Measurements from ENCODE around the gene TTC33.

Gene TTC33

DNA sequence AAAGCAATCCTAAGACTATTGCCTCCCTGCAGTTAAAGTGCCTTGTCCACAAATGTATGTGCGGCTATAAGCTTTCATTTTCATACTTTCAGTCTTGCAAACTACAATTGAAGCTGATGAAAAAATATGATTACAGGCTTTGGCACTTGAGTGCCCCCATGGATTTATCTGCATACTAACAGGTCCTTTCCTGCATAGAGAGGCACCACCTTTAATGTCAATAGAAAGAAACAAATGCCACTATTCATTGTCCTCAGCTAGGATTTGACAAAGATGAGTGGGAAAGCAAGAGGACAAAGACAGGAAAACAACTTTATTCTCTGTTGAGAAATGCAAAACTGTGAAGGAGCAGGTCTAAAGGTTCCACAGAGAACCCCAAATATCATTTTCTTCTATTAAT is 201.7 kb downstream of the TTC33 start:
- Histone ChIP-seq H3K27ac (ENCODE audit: insufficient read depth, low read length, poor library complexity, severe bottlenecking) (no peak overlapping the region), H3K4me1 (ENCODE audit: control insufficient read depth, insufficient read depth, low read length, poor library complexity, severe bottlenecking) (peaks cover 3% of the 10 kb centered on the region), H3K9me3 (ENCODE audit: control insufficient read depth, low read length) (no peaks in the 10 kb centered on the region), H3K4me3 (ENCODE audit: insufficient read depth, low read depth, low read length, poor library complexity, severe bottlenecking) (no peak overlapping the region), H3K36me3 (ENCODE audit: control insufficient read depth, insufficient read depth, low read length) (no peaks in the 10 kb centered on the region), H3K27me3 (replicated peaks; ENCODE audit: control insufficient read depth, insufficient read depth, low read length, poor library complexity, severe bottlenecking) (no peaks in the 10 kb centered on the region)
- no peak for DNase-seq

- Histone ChIP-seq H3K9me3 (ENCODE audit: control insufficient read depth, low read length) (no peaks in the 10 kb centered on the region), H3K27ac (ENCODE audit: insufficient read depth, low read length, poor library complexity, severe bottlenecking) (no peak overlapping the region), H3K27me3 (replicated peaks; ENCODE audit: control insufficient read depth, insufficient read depth, low read length, poor library complexity, severe bottlenecking) (no peaks in the 10 kb centered on the region), H3K4me3 (ENCODE audit: insufficient read depth, low read depth, low read length, poor library complexity, severe bottlenecking) (no peak overlapping the region), H3K36me3 (ENCODE audit: control insufficient read depth, insufficient read depth, low read length) (no peaks in the 10 kb centered on the region), H3K4me1 (ENCODE audit: control insufficient read depth, insufficient read depth, low read length, poor library complexity, severe bottlenecking) (peaks cover 3% of the 10 kb centered on the region)
- DNase-seq = no peak
Observed at GRCh38 chr5:40552981-40553380, 202.8 kb downstream of the TTC33 start.

DNA sequence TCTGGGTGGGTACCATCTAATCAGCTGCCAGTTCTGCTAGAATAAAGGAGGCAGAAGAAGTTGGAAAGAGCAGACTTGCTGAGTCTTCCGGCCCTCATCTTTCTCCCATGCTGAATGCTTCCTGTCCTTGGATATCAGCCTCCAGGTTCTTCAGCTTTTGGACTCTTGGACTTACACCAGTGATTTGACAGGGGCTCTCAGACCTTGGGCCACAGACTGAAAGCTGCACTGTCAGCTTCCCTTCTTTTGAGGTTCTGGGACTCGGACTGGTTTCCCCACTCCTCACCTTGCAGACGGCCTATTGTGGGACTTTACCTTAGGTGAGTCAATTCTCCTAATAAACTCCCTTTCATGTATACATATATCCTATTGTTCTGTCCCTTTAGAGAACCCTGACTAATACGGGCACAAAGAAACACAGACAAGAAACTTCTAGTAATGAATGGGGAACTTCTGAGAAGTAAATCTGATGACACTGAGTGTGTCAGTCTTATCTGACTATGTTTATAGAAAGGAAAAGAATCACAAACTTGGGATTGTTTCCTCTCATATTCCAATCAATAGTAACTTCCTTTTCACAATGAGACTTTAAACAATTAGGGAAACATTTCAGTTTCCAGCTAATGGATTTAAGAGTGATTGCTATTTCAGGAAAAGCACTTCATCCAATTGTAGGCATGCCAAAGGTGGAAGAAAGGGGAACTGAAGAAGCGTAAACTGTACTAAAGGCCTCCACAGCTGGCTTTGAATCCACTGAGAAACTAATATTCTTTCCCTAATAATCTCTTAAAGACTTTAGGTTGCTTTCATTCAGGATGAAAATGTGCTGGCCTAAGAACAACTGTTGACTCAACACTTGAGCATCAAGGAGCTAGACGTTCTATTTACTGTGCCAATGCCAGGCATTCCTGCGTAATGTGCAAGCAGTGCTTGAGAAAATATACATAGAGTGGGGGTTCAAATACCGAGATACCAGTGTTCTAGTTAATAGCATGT is 204.0 kb downstream of the TTC33 start:
- no peak for DNase-seq
- H3K27ac ChIP-seq (ENCODE audit: insufficient read depth, low read length, poor library complexity, severe bottlenecking) = no peak overlapping the region
- H3K4me1 ChIP-seq (ENCODE audit: control insufficient read depth, insufficient read depth, low read length, poor library complexity, severe bottlenecking) = peaks cover 3% of the 10 kb centered on the region
- H3K27me3 ChIP-seq (replicated peaks; ENCODE audit: control insufficient read depth, insufficient read depth, low read length, poor library complexity, severe bottlenecking) = no peaks in the 10 kb centered on the region
- H3K36me3 ChIP-seq (ENCODE audit: control insufficient read depth, insufficient read depth, low read length) = no peaks in the 10 kb centered on the region
- H3K9me3 ChIP-seq (ENCODE audit: control insufficient read depth, low read length) = no peaks in the 10 kb centered on the region
- H3K4me3 ChIP-seq (ENCODE audit: insufficient read depth, low read depth, low read length, poor library complexity, severe bottlenecking) = no peak overlapping the region

- Histone ChIP-seq H3K27ac (ENCODE audit: insufficient read depth, low read length, poor library complexity, severe bottlenecking) (no peak overlapping the region), H3K27me3 (replicated peaks; ENCODE audit: control insufficient read depth, insufficient read depth, low read length, poor library complexity, severe bottlenecking) (no peaks in the 10 kb centered on the region), H3K9me3 (ENCODE audit: control insufficient read depth, low read length) (no peaks in the 10 kb centered on the region), H3K4me1 (ENCODE audit: control insufficient read depth, insufficient read depth, low read length, poor library complexity, severe bottlenecking) (no peaks in the 10 kb centered on the region), H3K36me3 (ENCODE audit: control insufficient read depth, insufficient read depth, low read length) (no peaks in the 10 kb centered on the region), H3K4me3 (ENCODE audit: insufficient read depth, low read depth, low read length, poor library complexity, severe bottlenecking) (no peak overlapping the region)
- no peak for DNase-seq
Observed at GRCh38 chr5:40550481-40550880, 205.3 kb downstream of the TTC33 start.

GRCh38 chr5:40549616-40550015 is 206.1 kb downstream of the TTC33 start:
- DNase-seq = no peak
- no peak overlapping the region for H3K27ac ChIP-seq (ENCODE audit: insufficient read depth, low read length, poor library complexity, severe bottlenecking)
- no peaks in the 10 kb centered on the region for H3K27me3 ChIP-seq (replicated peaks; ENCODE audit: control insufficient read depth, insufficient read depth, low read length, poor library complexity, severe bottlenecking)
- no peaks in the 10 kb centered on the region for H3K9me3 ChIP-seq (ENCODE audit: control insufficient read depth, low read length)
- H3K4me1 ChIP-seq (ENCODE audit: control insufficient read depth, insufficient read depth, low read length, poor library complexity, severe bottlenecking) = no peaks in the 10 kb centered on the region
- no peak overlapping the region for H3K4me3 ChIP-seq (ENCODE audit: insufficient read depth, low read depth, low read length, poor library complexity, severe bottlenecking)
- H3K36me3 ChIP-seq (ENCODE audit: control insufficient read depth, insufficient read depth, low read length) = no peaks in the 10 kb centered on the region

DNA sequence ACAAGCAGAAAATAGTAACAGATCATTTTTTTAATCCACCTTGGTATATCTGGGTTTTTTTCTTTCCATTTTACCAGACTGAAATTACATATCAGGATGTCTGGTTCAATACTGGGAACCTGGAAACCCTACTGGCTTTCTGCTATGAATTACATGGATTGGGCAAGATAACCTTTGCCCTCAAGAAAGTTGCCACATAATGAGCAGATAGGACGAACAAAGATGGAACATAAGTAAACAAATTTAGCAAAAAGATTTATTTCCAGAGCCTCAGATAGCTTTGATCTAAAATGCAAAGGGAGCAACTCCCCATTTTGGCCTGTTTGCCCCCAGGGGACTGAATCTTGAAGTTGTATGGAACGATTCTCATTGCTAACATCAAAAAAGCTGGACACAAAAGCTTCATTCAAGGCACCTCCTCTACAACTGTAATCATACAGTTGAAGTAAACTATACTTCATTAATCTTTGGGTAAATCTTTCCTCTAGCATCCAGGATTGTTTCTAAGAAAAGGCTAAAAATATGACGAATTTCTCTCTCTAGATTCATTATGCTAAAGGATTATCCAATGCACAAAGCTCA is 207.7 kb downstream of the TTC33 start:
- H3K27ac ChIP-seq (ENCODE audit: insufficient read depth, low read length, poor library complexity, severe bottlenecking) = no peak overlapping the region
- H3K4me1 ChIP-seq (ENCODE audit: control insufficient read depth, insufficient read depth, low read length, poor library complexity, severe bottlenecking) = no peaks in the 10 kb centered on the region
- H3K4me3 ChIP-seq (ENCODE audit: insufficient read depth, low read depth, low read length, poor library complexity, severe bottlenecking) = no peak overlapping the region
- H3K9me3 ChIP-seq (ENCODE audit: control insufficient read depth, low read length) = no peaks in the 10 kb centered on the region
- no peaks in the 10 kb centered on the region for H3K27me3 ChIP-seq (replicated peaks; ENCODE audit: control insufficient read depth, insufficient read depth, low read length, poor library complexity, severe bottlenecking)
- DNase-seq = no peak
- H3K36me3 ChIP-seq (ENCODE audit: control insufficient read depth, insufficient read depth, low read length) = no peaks in the 10 kb centered on the region

GRCh38 chr5:40547557-40547956 is 208.2 kb downstream of the TTC33 start:
- Histone ChIP-seq H3K27me3 (replicated peaks; ENCODE audit: control insufficient read depth, insufficient read depth, low read length, poor library complexity, severe bottlenecking) (no peaks in the 10 kb centered on the region), H3K4me3 (ENCODE audit: insufficient read depth, low read depth, low read length, poor library complexity, severe bottlenecking) (no peak overlapping the region), H3K27ac (ENCODE audit: insufficient read depth, low read length, poor library complexity, severe bottlenecking) (no peak overlapping the region), H3K9me3 (ENCODE audit: control insufficient read depth, low read length) (no peaks in the 10 kb centered on the region), H3K4me1 (ENCODE audit: control insufficient read depth, insufficient read depth, low read length, poor library complexity, severe bottlenecking) (no peaks in the 10 kb centered on the region), H3K36me3 (ENCODE audit: control insufficient read depth, insufficient read depth, low read length) (no peaks in the 10 kb centered on the region)
- no peak for DNase-seq

- H3K4me1 ChIP-seq (ENCODE audit: control insufficient read depth, insufficient read depth, low read length, poor library complexity, severe bottlenecking) = no peaks in the 10 kb centered on the region
- no peaks in the 10 kb centered on the region for H3K27me3 ChIP-seq (replicated peaks; ENCODE audit: control insufficient read depth, insufficient read depth, low read length, poor library complexity, severe bottlenecking)
- DNase-seq = no peak
- H3K9me3 ChIP-seq (ENCODE audit: control insufficient read depth, low read length) = no peaks in the 10 kb centered on the region
- H3K27ac ChIP-seq (ENCODE audit: insufficient read depth, low read length, poor library complexity, severe bottlenecking) = no peak overlapping the region
- no peak overlapping the region for H3K4me3 ChIP-seq (ENCODE audit: insufficient read depth, low read depth, low read length, poor library complexity, severe bottlenecking)
- H3K36me3 ChIP-seq (ENCODE audit: control insufficient read depth, insufficient read depth, low read length) = no peaks in the 10 kb centered on the region
Observed at GRCh38 chr5:40540301-40540700, 215.5 kb downstream of the TTC33 start.

- no peaks in the 10 kb centered on the region for H3K9me3 ChIP-seq (ENCODE audit: control insufficient read depth, low read length)
- DNase-seq = no peak
- H3K4me1 ChIP-seq (ENCODE audit: control insufficient read depth, insufficient read depth, low read length, poor library complexity, severe bottlenecking) = no peaks in the 10 kb centered on the region
- H3K36me3 ChIP-seq (ENCODE audit: control insufficient read depth, insufficient read depth, low read length) = no peaks in the 10 kb centered on the region
- no peaks in the 10 kb centered on the region for H3K27me3 ChIP-seq (replicated peaks; ENCODE audit: control insufficient read depth, insufficient read depth, low read length, poor library complexity, severe bottlenecking)
- no peak overlapping the region for H3K4me3 ChIP-seq (ENCODE audit: insufficient read depth, low read depth, low read length, poor library complexity, severe bottlenecking)
- no peak overlapping the region for H3K27ac ChIP-seq (ENCODE audit: insufficient read depth, low read length, poor library complexity, severe bottlenecking)
Observed at GRCh38 chr5:40524677-40525076, 231.1 kb downstream of the TTC33 start.

DNA sequence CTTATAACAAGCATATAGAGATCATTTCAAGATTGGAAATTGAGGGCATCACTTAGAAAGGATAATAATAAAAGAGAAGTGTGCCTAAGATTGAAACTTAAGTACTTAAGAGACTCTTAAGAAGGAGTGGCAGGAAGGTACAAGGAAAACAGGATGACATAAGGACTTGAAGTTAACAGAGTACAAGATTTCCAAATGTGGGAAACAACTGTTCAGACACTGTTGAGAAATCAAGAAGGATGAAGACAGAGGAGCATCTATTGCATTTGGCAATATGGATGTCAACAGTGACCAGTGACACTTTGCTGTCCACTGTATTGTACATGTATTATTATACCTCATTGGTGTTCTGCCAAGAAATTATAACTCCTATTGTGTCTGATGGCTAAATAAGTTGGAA is 233.8 kb downstream of the TTC33 start:
- Histone ChIP-seq H3K36me3 (ENCODE audit: control insufficient read depth, insufficient read depth, low read length) (no peaks in the 10 kb centered on the region), H3K4me1 (ENCODE audit: control insufficient read depth, insufficient read depth, low read length, poor library complexity, severe bottlenecking) (no peaks in the 10 kb centered on the region), H3K27ac (ENCODE audit: insufficient read depth, low read length, poor library complexity, severe bottlenecking) (no peak overlapping the region), H3K9me3 (ENCODE audit: control insufficient read depth, low read length) (no peaks in the 10 kb centered on the region), H3K4me3 (ENCODE audit: insufficient read depth, low read depth, low read length, poor library complexity, severe bottlenecking) (no peak overlapping the region), H3K27me3 (replicated peaks; ENCODE audit: control insufficient read depth, insufficient read depth, low read length, poor library complexity, severe bottlenecking) (no peaks in the 10 kb centered on the region)
- no peak for DNase-seq
